ENCODE results near the gene SUPT20H.

The SUPT20H gene

GRCh38 chr13:37009692-37010091, 49.8 kb downstream of the SUPT20H start:
- in situ Hi-C loops (cut with MboI; ENCODE audit: low sequenced_read_pairs): no loop called here

DNA sequence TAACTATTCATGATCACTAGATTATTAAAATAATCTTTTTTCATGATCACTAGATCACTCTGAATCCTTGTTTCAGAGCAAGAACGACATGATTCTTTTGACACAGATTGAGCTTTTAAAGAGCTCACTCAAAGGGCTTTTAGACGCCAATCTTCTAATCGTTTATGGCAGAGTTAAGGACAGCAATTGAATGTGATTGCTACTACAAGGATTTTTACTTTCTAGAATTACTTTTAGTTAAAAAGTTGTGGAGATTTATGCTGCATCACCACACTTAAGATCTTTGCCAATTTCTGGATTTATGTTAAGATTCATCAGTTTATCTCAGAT, 57.6 kb downstream of the SUPT20H start:
- in situ Hi-C loops (cut with MboI; ENCODE audit: low sequenced_read_pairs): no loop called here

- in situ Hi-C loops (cut with MboI; ENCODE audit: low sequenced_read_pairs): loop anchor here (25.0 kb wide), 1 partner anchor 562 kb away; the partner anchor contains the start of gene CCNA1
Observed at GRCh38 chr13:36999054-36999714, 60.3 kb downstream of the SUPT20H start, which contains the start of gene ALG5. ALG5 (minus strand) TSS chr13:36999340; CDS start chr13:36999300, 40 bp downstream.

- in situ Hi-C loops (cut with MboI; ENCODE audit: low sequenced_read_pairs): loop anchor here (25.0 kb wide), 1 partner anchor 561 kb away; the partner anchor contains the start of gene CCNA1
Observed at GRCh38 chr13:36998624-36999041, 60.9 kb downstream of the SUPT20H start.

DNA sequence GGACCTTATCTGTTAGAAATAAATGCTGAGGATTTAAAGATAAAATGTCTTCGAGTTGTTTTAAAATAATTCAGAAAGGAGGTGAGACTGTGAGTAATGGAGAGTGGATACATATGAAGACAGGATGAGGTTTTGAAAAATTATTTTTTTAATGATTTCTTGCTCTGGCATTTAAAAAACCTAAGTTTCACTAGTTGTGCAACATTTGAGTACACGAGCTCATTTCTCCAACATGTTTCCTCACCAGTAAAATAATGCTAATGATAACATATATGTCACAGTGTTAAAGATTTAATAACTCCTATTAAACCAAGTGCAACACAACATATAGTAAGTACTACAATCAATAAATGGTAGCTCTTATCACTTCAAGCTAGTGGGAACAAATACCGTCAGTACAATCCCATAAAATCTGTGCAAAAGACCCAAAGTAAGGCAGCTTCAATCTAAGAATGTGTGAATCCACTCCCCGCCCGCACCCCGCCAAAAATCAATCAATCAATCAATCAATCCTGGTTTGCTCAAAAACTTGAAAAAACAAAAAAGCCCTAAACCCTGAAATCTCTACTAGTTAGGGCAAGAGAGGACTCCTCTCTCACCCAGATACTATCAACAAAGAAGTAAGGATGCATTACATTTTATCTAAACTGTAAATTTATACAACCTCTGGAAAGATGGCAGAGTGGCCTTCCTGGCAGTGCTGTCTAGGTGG, 61.6 kb downstream of the SUPT20H start:
- in situ Hi-C loops (cut with MboI; ENCODE audit: low sequenced_read_pairs): loop anchor here (25.0 kb wide), 1 partner anchor 561 kb away; the partner anchor contains the start of gene CCNA1

GRCh38 chr13:36992362-36992761, 67.1 kb downstream of the SUPT20H start:
- in situ Hi-C loops (cut with MboI; ENCODE audit: low sequenced_read_pairs): loop anchor here (25.0 kb wide), 1 partner anchor 555 kb away; the partner anchor contains the start of gene CCNA1

- in situ Hi-C loops (cut with MboI; ENCODE audit: low sequenced_read_pairs): loop anchor here (25.0 kb wide), 1 partner anchor 549 kb away; the partner anchor contains the start of gene CCNA1
Observed at GRCh38 chr13:36986462-36987240, 72.8 kb downstream of the SUPT20H start.

DNA sequence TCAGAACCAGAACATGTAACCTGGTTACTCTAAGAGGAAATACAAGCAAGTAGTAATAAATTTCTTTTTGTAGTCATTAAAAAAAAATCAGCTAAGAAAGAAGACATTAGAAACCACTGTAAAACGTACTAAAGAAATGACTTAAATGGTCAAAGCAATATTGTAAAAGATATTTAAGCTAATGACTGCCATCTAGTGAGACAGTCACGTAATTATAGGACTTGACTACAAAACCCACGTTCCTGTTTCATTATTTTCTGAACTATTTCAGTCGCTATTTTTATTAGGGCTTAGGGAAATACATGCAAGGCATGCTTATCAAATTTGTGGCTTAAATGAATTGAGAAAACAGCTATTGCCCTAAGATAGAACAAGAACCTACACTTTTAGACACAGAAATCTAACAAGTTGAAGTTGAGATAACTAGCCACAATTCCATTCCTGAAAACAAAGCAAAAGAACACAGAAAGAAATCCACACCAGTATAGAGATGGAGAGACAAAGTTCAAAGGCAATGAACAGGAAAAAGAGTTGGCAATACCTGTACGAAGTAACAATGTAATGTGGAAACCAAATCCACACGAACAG, 78.2 kb downstream of the SUPT20H start:
- in situ Hi-C loops (cut with MboI; ENCODE audit: low sequenced_read_pairs): loop anchor here (25.0 kb wide), 1 partner anchor 544 kb away; the partner anchor contains the start of gene CCNA1

DNA sequence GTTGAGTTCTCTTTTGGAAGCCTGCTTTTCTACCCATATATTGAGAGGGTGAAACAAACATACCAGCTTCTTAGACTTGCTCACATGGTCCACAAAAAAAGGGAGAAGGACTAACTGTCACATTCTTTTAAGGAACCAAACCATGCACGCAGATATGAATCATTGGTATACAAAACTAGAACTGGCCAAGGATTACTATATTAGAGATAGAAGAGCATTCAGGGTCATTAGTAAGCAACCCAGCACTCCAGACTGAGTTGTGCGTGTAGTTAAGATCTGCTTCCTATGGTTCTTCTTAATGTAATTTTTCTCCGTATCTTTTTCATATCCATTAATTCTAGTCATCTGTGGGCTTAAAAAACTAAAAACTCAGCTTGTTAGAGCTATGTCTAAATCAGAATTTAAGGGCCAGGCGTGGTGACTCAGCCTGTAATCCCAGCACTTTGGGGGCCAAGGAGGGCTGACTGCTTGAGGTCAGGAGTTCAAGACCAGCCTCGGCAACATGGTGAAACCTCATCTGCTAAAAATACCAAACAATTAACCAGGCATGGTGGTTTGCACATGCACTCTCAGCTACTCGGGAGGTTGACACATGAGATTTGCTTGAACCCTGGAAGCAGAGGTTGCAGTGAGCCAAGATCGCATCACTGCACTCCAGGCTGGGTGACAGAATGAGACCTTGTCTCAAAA, 80.0 kb downstream of the SUPT20H start:
- in situ Hi-C loops (cut with MboI; ENCODE audit: low sequenced_read_pairs): loop anchor here (25.0 kb wide), 1 partner anchor 542 kb away; the partner anchor contains the start of gene CCNA1

- in situ Hi-C loops (cut with MboI; ENCODE audit: low sequenced_read_pairs): loop anchor here (25.0 kb wide), 1 partner anchor 538 kb away; the partner anchor contains the start of gene CCNA1
Observed at GRCh38 chr13:36975172-36975571, 84.3 kb downstream of the SUPT20H start.

DNA sequence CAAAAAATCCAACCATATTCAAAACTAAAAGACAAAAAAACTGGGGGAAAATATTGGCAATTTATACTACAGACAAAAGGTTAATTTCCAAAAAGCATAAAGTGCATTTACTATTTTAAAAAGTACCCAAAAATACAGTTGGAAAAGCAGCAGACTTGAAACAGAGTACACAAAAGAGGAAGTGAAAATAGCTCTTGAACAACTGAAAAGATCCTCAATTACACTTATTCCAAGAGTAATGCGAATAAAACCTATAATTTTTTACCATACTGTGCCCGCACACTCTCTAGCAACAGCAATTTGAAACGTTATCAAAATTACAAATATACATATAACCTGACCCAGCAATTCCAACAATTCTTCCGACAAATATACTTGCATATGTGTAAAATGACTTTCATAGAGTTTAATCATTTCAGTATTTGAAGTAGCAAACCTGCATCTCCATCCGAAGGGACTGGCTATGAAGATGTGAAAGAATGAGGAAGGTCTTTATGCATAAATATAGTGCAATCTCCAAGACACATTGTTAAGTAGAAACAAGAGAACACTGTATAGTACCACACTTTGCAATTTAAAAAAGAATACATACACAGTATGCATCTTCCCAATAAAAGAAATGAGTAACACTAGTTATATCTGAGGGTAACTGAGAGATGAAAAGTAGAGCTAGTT, 85.7 kb downstream of the SUPT20H start:
- in situ Hi-C loops (cut with MboI; ENCODE audit: low sequenced_read_pairs): no loop called here

DNA sequence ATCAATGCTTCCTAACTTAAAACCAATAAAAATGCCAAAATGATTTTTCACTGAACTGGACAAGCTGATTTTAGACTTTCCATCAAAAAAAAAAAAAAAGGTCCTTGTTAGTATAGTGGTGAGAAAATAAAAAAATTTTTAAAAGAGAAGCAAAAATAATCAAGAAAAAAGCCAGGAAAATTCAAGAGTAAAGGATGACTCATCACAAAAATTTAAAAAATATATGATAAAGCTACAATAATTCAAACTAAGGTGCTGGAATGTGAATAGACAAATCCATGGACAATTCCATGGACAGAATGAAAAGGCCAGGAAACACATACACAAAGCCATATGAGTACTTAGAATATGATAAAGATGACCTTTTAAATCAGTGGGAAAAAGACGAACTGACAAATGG, 86.5 kb downstream of the SUPT20H start:
- in situ Hi-C loops (cut with MboI; ENCODE audit: low sequenced_read_pairs): no loop called here

DNA sequence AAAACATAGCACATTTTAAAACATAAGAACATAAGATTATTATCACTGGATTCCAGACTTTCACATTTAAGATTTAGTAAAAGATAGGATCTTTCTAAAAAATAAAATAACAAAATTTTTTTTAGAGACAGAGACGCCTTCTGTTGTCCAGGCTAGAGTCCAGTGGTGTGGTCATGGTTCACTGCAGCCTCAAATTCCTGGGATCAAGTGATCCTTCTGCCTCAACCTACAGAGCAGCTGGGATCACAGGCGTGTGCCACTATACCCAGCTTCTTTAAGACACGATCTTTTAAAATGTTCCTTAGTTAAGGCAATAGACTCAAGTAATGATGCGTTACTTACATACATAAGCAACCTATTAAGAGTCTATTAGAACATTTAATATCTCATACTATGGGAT, 93.1 kb downstream of the SUPT20H start:
- in situ Hi-C loops (cut with MboI; ENCODE audit: low sequenced_read_pairs): no loop called here

DNA sequence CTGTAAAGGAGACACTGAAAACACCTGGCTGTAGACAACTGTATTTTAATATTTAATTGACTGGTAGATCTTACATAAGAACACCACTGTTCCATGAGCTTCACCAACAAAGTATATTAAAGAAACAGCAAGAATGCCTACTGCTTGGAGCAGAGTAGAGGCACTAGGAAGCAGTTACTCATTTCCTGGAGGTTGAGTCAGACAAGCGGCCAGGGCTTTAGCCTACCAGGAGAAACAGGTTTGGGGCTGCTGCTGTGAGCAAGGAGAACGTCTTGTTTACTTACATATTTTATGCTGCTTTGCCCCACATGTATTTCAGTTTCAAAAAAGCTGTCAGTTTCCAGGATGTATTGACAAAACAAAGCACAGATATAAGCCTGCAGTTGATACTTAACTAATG, 93.7 kb downstream of the SUPT20H start:
- in situ Hi-C loops (cut with MboI; ENCODE audit: low sequenced_read_pairs): no loop called here

DNA sequence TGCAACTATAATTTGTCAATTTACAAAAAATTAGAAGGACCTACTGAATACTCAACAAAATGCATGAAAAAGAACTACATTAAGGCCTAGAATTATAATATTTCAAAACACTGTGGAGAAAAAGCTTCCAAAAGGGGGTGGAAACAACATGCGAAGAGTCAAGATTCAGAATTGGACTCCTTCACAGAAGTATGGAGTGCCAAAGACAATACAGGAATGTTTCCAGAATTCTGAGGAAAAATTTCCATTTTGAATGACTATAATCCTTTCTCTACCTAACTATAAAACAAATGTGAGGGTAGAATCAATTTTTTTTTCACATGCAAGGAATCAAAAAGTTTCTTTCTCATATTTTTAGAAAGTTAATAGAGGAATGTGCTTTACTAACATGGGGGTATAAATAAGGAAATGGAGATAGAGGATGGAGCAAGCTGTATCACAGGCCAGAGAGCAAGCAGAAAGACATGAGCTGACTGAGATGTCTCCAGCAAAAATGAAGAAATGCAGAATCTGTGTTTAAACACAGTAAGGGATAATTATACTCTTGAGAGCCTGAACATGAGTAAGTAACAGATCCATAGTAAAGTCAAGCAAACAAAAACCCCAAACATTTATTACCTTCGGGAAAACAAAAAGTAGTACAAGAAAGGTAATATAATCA, 99.9 kb downstream of the SUPT20H start:
- in situ Hi-C loops (cut with MboI; ENCODE audit: low sequenced_read_pairs): no loop called here
